GM10266 (cell line): ENCODE measurements around the gene CDC25C.
A peak's percentile ranks its signal among the peaks of the same experiment; 100 is the strongest.

Source experiments
- DNase-seq: peaks from one replicate; pipeline ENCODE4 v3.0.0; 2012; ENCODE audit errors: extremely low spot score
- TF ChIP-seq, protein P1 (sequence below): IDR thresholded peaks from 2 replicates; pipeline ENCODE4 v1.5.1; 2012; ENCODE audit warnings: mild to moderate bottlenecking, low read depth; ENCODE audit not compliant: control insufficient read depth, insufficient read depth; ENCODE audit errors: missing control alignments

Gene CDC25C

DNA sequence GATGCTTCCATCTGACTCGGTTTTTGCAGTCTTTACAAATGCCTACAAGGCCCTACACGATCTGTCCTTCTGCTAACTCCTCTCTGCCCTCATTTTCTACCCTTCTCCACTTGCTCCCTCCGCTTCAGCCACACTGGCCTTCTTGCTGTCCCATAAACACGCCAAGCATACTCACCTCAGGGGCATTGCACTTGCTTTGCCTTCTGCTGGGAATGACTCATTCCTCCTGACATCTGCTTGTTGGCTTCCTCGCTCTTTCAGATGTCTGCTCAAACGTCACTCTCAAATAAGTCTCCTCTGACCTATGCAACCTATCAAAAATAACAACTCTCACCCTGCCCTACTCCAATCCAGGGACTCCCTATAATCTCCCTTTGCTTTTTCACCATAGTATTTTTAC, 28.2 kb downstream of the CDC25C start:
- DNase-seq, result no peak
- TF ChIP-seq, protein P1, sequence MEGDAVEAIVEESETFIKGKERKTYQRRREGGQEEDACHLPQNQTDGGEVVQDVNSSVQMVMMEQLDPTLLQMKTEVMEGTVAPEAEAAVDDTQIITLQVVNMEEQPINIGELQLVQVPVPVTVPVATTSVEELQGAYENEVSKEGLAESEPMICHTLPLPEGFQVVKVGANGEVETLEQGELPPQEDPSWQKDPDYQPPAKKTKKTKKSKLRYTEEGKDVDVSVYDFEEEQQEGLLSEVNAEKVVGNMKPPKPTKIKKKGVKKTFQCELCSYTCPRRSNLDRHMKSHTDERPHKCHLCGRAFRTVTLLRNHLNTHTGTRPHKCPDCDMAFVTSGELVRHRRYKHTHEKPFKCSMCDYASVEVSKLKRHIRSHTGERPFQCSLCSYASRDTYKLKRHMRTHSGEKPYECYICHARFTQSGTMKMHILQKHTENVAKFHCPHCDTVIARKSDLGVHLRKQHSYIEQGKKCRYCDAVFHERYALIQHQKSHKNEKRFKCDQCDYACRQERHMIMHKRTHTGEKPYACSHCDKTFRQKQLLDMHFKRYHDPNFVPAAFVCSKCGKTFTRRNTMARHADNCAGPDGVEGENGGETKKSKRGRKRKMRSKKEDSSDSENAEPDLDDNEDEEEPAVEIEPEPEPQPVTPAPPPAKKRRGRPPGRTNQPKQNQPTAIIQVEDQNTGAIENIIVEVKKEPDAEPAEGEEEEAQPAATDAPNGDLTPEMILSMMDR, result no peak

DNA sequence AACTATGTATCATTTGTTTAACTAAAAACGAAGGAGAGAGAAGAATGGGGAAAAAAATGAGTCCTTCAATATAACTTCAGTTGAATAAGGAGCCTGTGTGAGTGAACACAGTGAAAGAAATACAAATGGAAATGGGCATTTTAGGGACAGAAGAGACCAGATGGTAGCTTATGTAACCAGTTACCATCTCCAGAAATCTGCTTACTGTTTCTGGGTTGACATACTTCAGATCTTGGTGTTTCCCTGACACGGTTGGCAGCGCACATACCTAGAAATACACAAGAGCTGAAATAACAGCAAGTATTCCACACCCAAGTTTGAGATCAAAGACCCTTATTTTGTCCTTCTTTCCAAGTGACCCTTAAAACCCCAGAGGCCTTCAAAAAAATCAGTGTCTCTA, 42.3 kb downstream of the CDC25C start:
- TF ChIP-seq, protein P1, result no peak
- DNase-seq, result no peak

DNA sequence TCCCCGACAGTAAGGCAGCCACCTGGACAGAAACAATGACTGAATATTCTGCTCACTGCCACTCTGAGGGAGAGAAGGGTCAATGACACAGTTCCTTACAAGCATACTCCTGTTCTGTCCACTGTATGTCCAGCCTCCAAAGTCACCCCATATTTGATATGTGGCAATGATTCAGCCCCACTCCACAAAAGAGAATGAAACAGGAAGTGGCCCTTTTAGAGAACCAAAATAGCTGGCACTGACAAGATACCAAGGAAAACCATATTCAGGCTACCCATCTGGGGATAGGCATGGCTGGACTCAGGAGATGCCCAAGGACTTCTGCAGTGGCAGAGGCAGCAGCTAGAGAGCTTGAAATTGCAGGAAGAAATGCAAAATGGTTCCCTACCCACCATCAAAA, 44.4 kb downstream of the CDC25C start:
- TF ChIP-seq, protein P1, result no peak
- no peak for DNase-seq

DNA sequence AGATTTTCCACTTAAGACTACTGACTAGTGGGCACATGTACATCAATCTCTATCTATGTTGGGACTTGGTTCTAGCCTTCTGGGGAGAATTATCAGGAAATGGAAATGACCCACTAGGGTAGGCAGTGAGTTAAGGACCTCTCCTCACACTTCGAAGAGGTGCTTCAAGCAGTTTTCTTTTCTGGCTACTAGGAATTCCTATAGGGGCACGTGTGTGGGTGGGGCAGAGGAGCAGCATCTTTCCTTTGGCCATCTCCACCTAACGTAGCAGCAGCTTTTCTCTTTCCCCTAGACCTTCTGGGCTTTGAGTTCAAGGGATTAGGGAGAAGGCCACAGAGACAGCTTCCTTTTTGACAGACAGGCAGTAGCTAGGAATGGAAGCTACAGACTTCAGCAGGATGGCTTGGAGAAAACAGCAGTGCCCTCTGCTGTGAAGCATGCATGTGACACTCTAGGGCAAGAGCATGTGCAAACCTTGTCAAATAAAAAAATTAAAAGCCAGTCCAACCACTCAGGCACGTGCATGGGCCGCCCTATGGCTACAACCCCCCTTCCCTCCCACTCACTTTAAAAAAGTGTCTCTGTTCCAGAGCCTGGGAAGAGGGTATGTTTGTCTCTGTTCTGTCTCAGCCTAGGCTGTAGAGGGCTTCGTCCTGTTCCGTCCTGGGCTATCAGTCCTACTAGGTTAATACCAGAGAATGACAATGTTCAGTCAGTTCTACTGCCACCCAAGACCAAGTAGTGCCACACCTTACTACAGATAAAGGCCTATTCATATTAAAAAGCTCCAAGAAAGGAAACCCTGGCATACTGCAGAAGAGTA, 48.5 kb downstream of the CDC25C start:
- TF ChIP-seq, protein P1, result peak; percentile 48
- no peak for DNase-seq

DNA sequence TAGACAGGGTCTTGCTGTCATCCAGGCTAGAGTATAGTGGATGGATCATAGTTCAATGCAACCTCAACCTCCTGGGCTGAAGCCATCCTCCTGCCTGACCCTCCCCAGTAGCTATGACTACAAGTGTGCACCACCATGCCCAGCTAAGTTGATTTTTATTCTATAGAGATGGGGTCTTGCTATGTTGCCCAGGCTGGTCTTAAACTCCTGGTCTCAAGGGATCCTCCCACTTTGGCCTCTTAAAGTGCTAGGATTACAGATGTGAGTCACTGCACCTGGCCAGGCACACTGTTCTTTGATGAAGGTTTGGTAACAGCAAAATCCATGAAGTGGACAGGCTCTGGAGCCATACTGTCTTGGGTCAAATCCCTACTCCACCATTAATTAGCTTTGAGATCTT, 50.7 kb downstream of the CDC25C start:
- DNase-seq, result no peak
- TF ChIP-seq, protein P1, result no peak

DNA sequence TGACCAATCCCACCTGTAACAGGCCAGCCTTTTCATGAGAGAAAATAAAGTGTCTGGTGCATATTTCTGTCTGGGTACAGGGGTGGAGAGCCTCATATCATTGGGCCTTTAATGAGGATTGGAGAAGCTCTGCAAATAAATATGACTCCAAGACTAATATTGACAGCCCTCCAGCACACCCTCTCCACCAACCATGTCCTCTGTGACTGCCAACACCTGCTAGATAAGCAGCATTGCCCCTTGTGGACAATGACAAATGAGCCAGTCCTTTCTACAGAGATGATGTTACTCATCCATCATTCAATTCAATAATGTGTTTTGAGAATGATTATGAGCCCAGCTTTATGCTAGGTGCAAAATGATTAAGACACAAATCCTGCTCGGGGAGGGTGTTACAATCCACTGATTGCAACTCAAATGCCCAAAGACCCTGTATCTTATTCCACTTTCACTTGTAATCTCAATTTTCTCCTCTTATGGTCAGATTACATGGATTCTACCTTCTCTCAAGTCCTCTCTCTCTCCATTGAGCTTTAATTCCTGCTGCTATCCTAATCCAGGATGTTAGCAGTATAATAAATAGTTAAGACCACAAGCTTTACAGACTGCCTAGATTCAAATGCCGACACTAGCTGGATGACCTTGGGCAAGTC, 55.1 kb downstream of the CDC25C start:
- TF ChIP-seq, protein P1, result no peak
- peak; percentile 30 for DNase-seq

DNA sequence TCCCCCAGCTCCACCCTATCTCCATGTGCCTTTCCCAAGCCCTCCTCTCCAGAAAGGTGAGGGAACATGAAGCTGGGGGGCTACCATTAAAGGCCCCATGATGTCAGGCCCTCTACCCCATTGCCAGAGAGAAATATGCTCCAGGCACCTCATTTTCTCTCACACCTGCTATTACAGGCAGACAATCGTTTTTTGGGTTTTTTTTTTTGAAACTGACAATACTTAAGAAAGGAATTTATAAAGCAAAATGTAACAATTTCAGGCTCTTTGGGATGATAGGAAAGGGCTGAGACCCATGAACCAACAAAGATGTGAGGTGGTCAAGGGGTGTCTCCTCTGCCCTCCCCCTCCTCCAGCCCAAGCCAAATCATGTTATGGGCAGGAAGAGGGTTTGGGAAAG, 55.7 kb downstream of the CDC25C start:
- TF ChIP-seq, protein P1, result no peak
- DNase-seq, result no peak
